NCI-H2227 (cell line): ENCODE measurements around the gene SFRP4.
"Not testable (repeated sequence)": the region's sequence is repeated elsewhere in the genome, so short reads cannot be mapped to it uniquely, and the experiment has no call there.

Experiments
- DNase-seq: peaks from one replicate; lab custom pipeline; 2025; ENCODE audit not compliant: unreplicated experiment; lab: John Stamatoyannopoulos, UW

The SFRP4 gene

DNA sequence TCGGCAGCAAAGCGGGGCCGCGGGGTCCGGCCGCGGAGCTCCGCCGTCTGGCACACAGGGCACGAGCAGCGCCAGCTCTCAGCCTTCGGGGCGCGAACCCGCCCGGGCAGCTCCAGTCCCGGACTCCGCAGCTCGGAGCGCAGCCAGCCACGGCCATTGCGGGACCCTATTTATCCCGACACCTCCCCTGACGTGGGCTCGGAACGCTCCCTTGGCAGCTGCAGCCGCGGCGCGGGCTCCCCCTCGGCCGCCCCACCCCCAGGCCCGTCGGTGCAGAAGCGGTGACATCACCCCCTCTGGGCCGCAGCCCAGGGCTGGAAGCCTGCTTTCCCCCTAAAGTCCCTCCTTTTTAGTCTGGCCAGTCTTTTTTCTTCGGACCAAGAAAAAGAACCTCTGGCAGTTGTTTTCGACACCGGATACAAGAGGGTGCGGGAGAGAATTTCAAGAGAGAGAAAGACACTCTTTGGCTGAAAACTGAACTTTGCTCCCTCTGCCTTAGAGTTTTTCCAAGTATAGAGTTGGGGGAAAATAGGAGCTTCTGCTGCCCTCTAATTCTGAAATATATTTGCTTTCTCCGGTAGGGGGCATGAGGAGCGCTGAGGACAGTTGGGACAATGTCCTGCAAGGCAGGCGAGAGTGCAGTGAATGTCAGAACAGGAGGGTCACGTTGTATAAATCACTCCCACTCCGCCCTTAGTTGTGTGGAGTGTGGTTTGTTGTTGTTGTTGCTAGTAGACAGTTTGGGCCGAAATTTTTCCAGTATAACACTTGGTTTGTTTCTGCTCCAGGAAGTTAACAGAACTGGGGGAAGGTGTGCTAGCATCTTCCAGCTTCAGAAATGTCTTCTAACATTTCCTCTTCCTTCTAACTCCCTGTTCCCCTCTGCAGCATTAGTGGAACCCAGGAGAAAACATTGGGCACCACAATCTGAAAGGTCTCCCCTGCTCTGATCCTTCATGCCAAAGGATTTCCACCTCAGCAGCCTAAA is at the start of gene SFRP4:
SFRP4 (minus strand) TSS at position 145 of the 988 bp plus-strand sequence. CDS start 280 bp downstream, outside the sequence.
- DNase-seq: no peak

DNA sequence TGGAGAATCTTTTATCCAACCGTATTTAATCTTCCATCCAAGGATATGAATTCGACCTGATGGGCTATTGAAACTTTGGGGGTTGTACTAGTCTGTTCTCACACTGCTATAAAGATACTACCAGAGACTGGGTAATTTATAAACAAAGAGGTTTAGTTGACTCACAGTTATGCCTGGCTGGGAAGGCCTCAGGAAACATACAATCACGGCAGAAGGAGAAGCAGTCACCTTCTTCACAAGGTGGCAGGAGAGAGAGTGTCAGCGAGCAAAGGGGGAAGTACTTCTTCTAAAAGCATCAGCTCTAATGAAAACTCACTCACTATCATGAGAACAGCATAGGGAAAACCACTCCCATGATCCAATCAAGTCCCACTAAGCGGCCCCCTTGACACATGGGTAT is 47.6 kb upstream of the SFRP4 start:
- DNase-seq: no peak

DNA sequence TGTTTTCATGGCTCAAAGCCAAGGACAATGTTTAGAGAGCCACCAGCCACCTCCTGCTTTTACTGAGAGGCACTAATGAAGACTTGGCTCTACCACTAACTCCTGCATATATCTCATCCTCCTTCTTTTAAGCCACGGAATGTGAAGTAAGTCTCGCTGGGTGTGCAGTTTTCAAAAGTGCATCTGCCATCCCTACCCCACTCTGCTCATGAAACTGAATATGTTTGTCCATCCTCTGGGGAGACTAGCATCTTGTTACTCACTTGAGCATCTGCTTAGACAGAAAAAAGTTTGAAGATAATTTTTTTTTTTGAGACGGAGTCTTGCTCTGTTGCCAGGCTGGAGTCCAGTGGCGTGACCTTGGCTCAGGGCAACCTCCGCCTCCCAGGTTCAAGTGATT is 44.6 kb upstream of the SFRP4 start:
- no peak for DNase-seq

DNA sequence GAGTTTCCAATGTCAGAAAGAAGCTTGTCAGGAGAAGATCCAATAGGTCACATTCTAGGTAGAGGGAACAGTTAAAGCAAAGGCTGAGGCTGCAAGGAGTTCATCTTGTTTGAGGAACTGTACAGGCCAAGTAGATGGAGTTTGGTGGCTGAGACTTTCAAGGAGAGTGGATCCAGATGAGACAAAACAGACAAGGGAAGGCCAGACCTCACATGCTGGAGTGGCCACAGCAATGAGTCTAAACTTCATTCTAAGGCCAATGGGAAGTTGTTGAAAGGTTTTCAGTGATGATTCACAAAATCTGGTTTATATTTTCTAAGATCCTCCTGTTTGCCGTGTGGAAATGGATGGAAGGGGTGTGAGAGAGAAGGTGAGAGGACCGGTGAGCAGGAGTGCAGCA is 43.9 kb upstream of the SFRP4 start:
- DNase-seq: no peak

DNA sequence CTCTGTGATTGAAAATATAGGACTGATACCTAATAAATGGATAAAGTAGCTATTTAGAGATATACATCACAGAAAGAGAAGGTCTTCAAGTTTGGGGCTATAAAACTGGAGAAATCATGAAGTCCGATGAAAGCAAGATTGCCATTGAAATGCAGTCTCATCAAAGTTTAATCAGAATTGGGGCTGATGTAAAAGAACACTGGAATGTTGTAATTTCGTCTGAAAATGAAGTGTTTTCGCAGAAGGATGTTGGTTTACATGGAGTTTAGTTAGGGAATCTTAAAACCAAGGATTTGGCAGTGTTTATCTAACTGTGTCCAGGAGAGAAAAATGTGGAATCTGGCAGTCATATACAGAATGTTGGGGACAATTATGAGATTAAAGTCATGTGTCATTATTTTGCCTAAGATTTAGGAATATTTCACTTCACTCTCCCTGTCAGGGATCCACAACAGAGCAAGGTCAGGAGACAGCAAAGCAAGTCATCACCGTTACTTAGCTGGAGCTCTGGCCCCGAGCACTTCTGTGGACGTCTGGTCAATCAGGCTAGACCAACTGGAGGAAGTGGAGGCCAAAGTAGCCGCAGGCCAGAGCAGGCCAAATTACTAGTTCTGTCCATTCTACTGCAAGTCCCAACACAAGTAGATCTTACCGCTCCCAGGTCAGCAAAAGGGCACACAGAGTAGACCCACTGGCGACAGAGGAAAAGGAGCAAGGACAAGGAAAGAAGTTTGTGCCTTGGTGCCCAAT is 40.8 kb upstream of the SFRP4 start:
- DNase-seq: no peak

DNA sequence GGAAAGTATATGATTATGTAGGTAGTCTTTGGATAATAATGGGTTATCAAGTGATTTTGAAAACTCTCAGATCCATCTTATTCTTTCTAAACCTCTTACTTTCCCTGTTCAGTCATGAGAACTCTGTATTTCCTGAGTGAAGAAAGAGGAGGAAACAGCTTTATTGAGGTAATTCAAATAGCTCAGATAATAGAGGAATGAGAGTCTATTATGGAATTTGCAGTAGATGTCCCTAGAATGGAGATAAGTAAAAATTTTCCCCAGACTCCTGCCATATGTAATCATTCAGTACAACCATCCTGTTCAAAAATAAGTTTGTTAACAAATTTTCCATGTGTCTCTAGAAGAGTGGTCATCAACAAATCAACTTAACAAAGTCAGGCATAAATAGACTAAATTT is 40.2 kb upstream of the SFRP4 start:
- no peak for DNase-seq

DNA sequence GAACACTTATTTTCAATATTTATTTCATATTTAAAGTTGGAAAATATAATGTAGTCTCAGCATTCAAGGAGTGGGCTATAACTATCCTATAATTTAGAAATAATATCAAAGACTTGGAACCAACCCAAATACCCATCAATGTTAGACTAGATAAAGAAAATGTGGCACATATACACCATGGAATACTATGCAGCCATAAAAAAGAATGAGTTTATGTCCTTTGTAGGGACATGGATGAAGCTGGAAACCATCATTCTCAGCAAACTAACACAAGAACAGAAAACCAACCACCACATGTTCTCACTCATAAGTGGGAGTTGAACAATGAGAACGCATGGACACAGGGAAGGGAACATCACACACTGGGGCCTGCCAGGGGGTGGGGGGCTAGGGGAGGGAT is 37.6 kb upstream of the SFRP4 start:
- not testable (repeated sequence) for DNase-seq

DNA sequence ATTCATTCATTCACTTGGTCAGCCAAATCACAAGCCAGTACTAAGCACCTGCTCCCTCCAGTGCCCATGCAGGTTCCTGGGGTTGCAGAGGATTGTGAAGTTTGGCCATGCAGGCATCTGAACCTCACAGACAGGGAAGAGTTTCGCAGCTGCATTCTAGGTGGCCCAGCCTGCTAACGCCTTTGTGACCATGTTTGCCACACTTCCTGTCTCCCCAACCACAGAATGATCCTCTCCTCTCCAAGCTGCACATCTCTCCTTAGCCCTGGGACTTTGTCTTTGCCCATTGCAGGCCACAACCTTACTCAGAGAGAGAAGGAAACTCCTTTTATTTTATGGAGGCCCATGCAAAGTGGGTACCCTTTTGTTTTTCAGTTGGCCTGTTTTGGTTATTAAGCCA is 35.6 kb upstream of the SFRP4 start:
- no peak for DNase-seq

DNA sequence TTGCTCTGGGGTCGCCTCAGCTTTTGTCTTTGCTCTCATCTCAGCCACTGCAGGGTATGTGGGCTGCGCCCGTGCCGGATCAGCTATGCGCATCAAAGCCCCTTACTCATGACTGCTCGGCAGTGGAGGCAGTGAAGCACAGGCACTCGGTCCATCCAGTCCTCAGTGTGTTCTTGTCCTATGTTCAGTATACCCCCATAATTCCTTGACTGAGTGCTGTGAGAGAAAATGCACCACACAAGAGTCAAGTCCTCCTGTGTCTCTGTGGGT is 31.3 kb upstream of the SFRP4 start:
- no peak for DNase-seq

DNA sequence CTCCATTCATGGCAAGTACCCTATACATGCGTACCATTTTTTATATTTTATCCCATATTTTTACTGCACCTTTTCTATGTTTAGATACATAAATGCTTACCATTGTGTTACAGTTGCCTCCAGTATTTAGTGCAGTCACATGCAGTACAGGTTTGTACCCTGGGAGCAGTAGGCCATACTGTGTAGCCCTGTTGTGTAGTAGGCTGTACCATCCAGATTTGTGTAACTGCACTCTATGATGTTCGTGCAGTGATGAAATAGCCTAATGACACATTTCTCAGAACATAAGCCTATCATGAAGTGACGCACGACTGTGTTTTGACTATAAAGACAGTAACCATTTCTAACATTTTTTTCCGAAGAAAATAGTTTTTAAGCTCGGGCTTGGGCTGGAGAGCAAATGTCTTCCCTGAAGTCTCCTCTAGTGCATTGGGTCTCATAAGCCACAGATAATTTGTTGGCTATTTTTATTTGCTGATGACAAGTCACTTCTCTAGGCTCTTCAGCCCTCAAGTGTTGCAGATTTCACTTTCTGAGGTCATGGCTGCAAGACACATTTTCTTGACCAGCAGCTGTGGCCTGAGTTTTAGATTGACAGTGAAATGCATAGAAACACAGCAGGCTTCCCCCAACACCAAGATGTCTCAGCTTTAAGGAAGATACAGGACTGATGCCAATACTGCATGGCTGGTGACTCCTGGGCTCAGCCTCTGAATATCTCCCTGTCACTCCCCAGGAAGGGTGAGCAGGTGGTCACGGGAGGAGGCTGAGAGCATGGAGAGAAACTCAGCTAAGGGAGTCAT is 30.7 kb upstream of the SFRP4 start:
- DNase-seq: no peak

DNA sequence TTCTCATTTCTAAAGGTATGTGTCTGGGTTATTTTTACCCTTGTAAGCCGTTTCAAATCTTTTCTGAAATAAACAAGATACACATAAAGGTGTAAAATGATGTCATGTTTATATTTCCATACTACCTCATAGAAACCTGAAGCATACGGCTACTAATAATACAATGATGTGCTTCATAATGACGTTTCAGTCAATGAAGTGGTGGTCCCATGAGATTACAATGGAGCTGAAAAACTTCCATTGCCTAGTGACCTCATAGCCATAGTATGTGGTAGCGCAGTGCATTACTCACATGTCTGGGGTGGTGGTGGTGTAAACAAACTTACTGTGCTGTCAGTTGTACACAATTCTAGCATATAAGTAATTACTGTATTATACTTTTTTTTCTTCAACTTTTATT is 28.7 kb upstream of the SFRP4 start:
- DNase-seq: no peak

DNA sequence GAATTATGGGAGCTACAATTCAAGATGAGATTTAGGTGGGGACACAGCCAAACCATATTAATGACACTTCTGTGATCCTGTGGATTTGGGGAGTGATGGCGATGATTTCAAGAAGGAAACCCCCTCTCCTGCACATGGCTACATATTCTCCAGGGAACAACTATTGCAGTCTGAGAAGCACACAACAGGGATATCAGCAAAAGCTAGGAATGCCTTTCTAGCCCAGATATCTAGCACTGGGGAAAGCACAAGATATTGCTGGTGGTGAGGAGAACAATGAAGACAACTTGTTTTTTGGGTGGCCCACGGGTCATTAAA is 28.1 kb upstream of the SFRP4 start:
- no peak for DNase-seq

DNA sequence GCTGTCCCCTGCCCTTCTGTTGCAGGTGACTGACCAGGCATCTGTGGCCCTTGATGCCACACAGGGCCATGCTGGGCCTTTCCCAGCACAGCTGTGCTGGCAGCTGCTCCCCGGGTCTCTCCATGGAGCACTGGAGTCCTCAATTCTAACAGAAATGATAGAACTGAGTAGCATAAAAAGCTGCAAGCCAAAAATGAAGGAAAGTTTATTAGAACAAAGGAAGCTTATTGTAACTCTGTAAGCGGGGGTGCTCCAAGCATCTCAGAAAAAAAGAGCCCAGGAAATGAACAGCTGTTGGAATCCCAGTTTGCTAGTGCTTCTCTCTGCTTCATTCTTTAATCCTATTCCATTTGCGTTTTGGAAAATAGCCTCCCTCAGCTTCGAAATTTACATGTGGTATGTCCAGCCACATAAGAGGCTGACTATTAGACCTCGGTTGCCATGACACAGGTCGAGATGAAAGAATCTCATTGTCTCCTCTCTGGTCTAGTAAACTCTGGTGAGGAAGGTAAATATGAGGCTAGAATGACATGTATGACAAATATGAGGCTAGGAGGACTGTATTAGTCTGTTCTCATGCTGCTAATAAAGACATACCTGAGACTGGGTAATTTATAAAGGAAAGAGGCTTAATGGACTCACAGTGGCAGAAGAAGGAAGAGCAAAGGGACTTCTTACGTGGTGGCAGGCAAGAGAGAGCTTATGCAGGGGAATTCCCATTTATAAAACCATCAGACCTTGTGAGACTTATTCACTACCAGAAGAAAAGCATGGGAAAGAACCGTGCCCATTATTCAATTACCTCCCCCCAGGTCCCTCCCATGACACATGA is 27.5 kb upstream of the SFRP4 start:
- DNase-seq: no peak

DNA sequence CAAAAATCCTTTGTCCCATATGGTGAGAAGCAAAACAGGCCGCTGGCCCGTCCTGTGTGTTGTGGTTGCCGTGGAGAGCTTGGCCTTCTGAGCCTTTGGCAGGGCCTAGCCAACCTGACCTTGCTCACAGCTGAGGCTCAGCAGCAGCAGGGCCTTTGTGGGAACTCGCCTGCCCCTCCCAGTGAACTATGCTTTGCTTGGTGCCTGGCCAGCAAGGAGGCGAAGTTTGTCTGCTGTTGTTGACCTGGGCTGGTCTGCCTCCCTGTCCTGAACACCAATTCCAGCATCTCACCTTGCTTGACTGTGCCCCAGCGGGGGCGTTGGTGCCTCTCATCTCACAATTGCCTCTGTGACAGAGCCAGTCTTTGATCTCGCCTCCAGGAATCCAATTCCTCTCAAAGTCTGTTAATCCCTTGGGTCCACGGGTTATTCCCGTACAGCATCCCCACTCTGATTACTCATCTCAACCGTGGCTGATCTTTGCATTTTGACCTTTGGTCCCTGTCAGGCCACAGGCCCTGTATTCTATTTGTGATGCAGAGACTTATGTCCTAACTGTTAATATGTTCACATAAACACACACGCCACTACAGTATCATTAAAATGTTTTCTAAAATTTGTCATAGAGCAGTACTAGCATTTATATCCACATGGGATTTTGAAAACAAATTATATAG is 26.5 kb upstream of the SFRP4 start:
- DNase-seq: no peak

DNA sequence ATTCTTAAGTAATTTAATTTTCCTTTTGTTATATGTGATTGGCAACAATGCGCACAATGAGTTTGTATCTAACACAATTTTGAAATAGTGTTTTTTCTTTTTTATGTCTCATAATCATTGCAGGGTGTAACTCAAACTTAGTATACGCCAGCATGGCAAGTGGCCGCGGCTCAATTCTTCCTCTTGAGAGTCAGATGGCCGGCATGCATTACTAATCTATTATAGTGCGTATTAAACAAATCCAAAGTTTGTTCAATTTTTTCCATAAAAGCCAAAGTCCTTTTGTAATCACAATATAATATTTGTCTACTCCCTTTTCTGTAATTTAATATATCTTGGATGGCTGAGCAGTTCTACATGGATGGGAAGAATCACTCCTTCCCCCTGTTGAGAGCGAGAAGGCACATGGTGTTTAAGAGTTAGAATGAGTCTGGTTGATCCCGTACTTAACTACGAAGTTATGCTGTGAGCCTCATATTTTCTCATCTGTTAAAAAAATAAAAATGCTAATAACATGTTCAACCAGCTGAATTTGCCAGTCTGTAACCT is 16.5 kb upstream of the SFRP4 start:
- DNase-seq: no peak

DNA sequence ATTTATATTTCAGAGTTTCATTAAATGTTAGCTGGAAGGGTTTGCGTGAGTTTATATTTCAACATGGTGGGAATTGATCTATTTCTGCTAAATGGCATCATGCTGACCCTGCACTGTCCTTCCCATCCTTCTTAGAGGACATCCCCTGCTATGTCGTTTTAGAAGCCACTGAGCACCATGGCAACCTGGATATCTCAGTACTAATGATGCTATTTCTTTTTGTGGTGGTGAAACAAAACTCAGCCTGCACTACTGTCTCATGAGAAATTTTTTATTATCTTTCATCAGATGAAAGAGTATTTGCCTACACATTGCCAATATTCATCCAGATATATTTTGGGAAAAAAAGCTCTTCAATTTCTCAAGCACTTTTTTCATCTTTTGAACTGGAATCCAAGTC is 15.9 kb upstream of the SFRP4 start:
- no peak for DNase-seq

DNA sequence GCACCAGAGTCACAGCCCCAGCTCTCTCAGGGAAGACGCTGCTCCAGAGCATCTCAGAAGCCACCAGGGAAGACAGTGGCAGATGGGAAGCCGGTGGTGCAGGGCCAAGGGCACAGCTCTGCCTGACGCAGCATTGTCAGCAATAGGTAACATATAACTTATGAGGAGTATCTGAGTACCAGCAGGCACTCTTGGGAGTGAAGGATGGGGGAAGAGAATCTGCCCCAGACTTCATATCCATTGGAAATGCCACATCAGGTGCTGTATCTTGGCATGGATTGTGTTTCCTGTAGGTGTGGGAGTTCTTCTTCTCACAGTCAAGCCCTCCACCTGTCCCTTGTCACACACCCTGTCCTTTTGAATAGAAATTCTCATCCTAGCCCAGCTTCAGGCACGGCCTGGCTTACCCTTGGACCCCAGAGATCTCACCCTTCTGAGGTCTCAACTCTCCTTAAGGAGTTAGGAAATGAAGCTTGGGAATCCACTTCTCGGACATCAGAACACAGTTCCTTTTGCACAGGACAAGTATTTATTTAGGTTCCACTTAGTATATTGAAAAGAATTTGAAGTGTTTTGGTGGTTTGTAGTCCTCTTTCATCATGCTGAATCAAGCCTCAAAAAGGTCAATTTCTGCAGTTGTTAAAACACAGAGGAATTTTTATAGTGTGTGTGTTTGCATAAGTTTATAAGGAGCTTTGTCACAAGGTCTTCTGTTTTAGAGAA is 13.8 kb upstream of the SFRP4 start:
- no peak for DNase-seq

DNA sequence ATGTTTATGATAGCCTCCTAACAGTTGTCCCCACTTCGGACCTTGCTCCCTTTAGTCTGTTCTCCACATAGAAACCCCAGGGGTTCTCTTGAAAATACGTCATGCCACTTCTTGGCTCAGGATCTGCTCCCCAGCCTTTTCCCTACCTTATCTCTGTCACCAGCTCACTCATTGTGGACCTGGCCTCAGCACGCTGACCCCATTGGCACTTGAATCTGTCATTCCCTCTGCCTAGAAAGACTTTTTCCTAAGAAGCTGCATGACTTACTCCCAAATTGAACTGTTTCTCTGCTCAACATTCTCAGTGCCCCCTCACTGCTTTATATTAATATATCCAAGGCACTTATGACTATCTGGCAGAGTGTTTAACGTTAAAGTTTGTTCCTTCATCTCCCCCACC is 12.3 kb upstream of the SFRP4 start:
- no peak for DNase-seq

DNA sequence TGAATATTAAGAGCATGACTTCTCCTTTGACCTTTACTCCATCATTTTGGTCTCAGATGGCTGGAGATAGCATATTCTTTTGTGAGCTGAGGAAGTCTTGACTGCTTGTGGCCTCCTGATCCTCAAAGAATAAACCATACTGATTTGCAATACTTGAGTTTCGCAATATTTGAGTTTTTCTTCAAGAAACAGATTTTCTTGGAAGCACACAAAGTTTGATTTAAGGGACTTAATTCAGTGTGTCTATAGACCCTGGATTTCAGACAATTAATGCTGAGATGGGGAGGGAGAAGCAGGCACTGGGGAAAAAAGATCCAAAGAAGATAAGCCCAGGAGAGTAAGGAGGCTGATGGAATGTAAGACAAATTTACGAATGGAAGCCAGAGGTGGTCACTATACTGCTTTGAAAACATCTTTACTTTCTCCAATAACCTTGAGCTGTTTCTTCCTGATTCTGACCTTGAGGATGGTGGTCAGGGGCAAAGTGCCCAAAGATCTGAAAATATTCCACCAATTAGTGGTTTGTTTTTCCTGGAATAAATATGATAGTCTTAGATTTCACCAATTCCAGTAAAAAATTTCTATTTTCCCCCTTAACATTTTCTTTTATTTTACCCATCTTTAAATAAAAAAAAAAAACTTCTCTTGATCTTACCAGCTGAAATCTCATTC is 11.3 kb upstream of the SFRP4 start:
- no peak for DNase-seq
